Stomach smooth muscle (tissue), 2 donors: ENCODE measurements around the gene GRK1.

ENCODE experiments used
- H3K27ac ChIP-seq: one replicate; pipeline ENCODE4 v1.7.0; 2013; ENCODE audit warnings: mild to moderate bottlenecking, low read length, inconsistent platforms
- H3K27me3 ChIP-seq, 2 donors: one replicate each; pipeline ENCODE4 v1.7.0; 2013; ENCODE audit warnings: low read length in 2 of 2; ENCODE audit not compliant: insufficient read depth in 2 of 2, control insufficient read depth in 1 of 2
- H3K36me3 ChIP-seq, 2 donors: one replicate each; pipeline ENCODE4 v1.7.0; 2013; ENCODE audit warnings: low read length in 2 of 2; ENCODE audit not compliant: control insufficient read depth in 2 of 2, insufficient read depth in 2 of 2
- H3K4me1 ChIP-seq: one replicate; pipeline ENCODE4 v1.7.0; 2013; ENCODE audit warnings: low read length; ENCODE audit not compliant: control insufficient read depth, insufficient read depth
- H3K4me3 ChIP-seq, 2 donors: one replicate each; pipeline ENCODE4 v1.7.0; 2013; ENCODE audit warnings: low read length in 2 of 2
- H3K9ac ChIP-seq, 2 donors: one replicate each; pipeline ENCODE4 v1.7.0; 2013; ENCODE audit warnings: low read length in 2 of 2, mild to moderate bottlenecking in 1 of 2
- H3K9me3 ChIP-seq, 2 donors: one replicate each; pipeline ENCODE4 v1.7.0; 2013; ENCODE audit warnings: low read length in 2 of 2; ENCODE audit not compliant: control insufficient read depth in 2 of 2
- donor health status: healthy.
- donor health status: Pancreatic carcinoma.

The GRK1 gene

DNA sequence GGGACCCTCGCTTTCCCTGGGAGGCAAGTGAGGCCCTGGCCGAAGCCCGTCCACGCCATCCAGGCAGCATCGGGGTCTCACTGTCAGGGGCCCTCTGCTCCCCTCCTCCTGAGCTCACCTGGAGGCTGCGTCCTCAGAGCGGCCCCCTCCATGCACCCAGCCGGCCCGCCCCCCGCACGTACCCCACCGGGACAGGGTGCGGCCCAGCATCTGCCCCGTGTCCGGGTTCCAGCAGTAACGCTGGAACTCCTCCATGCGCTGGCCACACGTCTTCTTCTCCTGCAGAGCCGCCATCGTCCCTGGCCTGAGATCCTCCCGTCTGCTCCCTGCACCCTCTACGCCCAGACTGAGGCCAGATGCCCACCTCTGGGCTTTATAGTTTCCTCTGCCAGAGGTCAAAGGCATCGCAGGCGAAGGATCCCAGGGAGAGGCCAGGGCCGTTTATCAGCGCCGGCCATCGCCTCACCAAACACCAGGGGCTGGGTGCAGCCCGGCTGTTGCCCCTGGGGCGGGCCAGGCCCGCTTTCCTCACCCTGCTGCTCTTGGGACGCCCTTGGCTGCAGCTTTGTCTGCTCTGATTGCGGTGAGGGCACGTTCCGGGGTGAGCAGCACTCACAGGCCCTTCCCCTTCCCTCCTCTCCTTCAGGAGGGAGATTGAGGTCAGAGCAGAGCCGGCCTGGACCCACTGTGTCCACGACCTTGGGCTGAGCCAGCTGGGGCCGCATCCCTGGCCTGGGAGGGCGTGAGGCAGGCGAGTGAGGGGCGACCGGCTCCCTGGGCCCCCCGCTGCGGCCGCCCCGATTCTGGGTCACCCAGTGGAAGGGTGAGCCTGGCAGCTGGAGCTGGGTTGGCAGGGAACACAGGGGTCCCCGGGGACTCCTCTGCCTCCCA, 8.9 kb upstream of the GRK1 start, which contains the start of gene ATP4B:
Gene ATP4B (minus strand): TSS at position 348 of the 891 bp plus-strand sequence. CDS start 54 bp downstream, at position 294.
- Histone ChIP-seq H3K27ac (no peak within 1 kb of the TSS), H3K9ac (no peak within 1 kb of the TSS), H3K27me3 (no peaks in the 10 kb centered on the region), H3K9me3 (no peaks in the 10 kb centered on the region), H3K4me1 (no peaks in the 10 kb centered on the region), H3K36me3 (no peaks in the 10 kb centered on the region), H3K4me3 (no peak within 1 kb of the TSS)

DNA sequence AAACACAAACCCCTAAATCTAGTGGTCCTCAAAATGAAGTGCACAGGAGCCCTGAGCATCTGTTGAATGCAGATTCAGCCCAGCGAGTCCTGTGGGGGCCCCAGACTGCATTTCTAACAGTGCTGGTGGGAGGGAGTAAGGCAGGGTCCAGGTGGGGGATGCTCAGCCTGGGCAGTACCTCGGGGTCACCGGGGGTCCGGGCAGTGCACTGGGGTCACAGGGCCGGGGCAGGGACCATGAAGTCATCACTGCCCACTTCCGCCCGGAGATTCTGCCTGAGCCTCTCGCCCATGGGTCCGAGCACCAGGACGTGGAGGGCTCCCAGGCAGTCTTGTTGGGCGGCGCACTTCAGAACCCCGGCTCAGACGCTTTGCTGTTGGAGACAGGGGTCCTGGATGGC, 8.2 kb upstream of the GRK1 start:
- Histone ChIP-seq H3K4me3 (no peak overlapping the region), H3K27me3 (no peaks in the 10 kb centered on the region), H3K9me3 (no peaks in the 10 kb centered on the region), H3K4me1 (no peaks in the 10 kb centered on the region), H3K27ac (no peak overlapping the region), H3K9ac (no peak overlapping the region), H3K36me3 (no peaks in the 10 kb centered on the region)

DNA sequence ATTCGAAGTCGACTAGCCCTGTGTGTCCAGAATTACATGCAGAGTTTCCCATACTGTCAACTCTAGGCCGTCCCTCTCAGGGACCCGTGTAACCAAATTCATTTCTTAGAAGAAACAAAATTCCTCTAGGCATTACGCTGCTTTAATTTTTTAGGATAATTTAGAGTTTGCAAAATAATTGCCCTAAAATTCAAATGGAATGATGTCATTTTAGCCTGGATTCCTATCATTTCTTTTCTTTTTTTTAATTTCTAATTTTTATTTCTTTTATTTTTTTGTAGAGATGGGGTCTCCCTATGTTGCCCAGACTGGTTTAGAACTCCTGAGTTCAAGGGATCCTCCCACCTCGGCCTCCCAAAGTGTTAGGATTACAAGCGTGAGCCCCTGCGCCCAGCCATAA, 7.7 kb upstream of the GRK1 start:
- Histone ChIP-seq H3K27me3 (no peaks in the 10 kb centered on the region), H3K4me1 (no peaks in the 10 kb centered on the region), H3K9me3 (no peaks in the 10 kb centered on the region), H3K4me3 (no peak overlapping the region), H3K36me3 (no peaks in the 10 kb centered on the region), H3K27ac (no peak overlapping the region), H3K9ac (no peak overlapping the region)

DNA sequence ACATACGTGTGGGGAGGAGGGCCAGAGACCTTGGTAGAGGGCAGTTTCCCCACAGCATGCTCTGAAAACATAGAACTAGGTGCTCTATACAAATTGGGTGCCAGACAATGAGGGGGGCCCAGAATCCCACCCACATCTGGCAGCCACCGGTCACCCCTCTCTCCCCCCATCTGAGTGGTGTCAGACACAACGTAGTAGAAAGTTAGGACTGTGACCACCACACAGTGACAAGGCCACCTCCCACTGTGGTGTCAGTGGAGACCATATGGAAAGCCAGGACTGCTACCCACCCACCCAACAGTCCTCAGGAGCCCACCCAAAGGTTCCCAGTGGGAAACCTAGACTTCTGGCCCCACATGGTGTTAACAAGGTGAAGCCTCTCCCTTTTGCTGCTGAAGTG, 7.0 kb upstream of the GRK1 start:
- H3K4me3 ChIP-seq, result no peak overlapping the region
- H3K9me3 ChIP-seq, result no peaks in the 10 kb centered on the region
- H3K9ac ChIP-seq, result no peak overlapping the region
- no peaks in the 10 kb centered on the region for H3K4me1 ChIP-seq
- H3K36me3 ChIP-seq, result no peaks in the 10 kb centered on the region
- no peak overlapping the region for H3K27ac ChIP-seq
- H3K27me3 ChIP-seq, result no peaks in the 10 kb centered on the region

DNA sequence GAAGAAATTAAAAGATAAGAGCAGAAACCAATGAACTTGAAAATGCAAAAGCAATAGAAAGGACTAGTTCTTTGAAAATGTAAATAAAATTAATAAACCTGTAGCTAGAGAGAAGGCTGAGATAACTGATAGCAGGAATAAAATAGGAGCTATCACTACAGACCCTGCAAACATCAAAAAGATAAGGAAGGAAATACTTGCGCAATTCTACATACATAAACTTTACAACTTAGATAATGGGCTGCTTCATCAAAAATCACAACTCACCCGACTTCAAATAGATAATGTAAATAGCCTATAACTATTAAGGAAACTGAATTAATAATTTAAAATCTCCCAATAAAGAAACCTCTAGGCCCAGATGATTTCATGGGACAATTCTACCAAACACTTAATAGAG, 5.5 kb upstream of the GRK1 start:
- Histone ChIP-seq H3K4me3 (no peak overlapping the region), H3K27me3 (peaks cover 5% of the 10 kb centered on the region in 2 donors), H3K9me3 (no peaks in the 10 kb centered on the region), H3K4me1 (no peaks in the 10 kb centered on the region), H3K36me3 (no peaks in the 10 kb centered on the region), H3K9ac (no peak overlapping the region), H3K27ac (no peak overlapping the region)

DNA sequence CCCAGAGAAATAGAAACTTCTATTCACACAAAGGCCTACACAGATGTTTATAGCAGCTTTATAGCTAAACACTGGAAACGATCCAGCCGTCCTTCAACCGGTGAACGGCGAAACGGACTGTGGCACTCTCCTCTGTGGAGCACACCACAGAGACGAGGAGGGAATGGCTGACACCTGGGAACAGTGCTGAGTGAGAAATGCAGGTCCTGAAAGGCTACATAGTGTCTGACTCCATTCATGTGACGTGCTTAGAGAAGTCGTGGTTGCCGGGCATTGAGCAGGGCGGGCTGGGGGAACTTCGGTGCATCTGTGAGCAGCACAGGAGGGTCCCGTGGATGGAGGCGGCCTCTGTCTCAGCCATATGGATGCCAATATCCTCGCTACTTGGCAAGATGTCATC, 3.1 kb upstream of the GRK1 start:
- H3K27me3 ChIP-seq, result peaks cover 5% of the 10 kb centered on the region in 2 donors
- H3K9ac ChIP-seq, result no peak overlapping the region
- no peak overlapping the region for H3K27ac ChIP-seq
- no peaks in the 10 kb centered on the region for H3K9me3 ChIP-seq
- H3K4me3 ChIP-seq, result no peak overlapping the region
- H3K36me3 ChIP-seq, result no peaks in the 10 kb centered on the region
- H3K4me1 ChIP-seq, result no peaks in the 10 kb centered on the region

DNA sequence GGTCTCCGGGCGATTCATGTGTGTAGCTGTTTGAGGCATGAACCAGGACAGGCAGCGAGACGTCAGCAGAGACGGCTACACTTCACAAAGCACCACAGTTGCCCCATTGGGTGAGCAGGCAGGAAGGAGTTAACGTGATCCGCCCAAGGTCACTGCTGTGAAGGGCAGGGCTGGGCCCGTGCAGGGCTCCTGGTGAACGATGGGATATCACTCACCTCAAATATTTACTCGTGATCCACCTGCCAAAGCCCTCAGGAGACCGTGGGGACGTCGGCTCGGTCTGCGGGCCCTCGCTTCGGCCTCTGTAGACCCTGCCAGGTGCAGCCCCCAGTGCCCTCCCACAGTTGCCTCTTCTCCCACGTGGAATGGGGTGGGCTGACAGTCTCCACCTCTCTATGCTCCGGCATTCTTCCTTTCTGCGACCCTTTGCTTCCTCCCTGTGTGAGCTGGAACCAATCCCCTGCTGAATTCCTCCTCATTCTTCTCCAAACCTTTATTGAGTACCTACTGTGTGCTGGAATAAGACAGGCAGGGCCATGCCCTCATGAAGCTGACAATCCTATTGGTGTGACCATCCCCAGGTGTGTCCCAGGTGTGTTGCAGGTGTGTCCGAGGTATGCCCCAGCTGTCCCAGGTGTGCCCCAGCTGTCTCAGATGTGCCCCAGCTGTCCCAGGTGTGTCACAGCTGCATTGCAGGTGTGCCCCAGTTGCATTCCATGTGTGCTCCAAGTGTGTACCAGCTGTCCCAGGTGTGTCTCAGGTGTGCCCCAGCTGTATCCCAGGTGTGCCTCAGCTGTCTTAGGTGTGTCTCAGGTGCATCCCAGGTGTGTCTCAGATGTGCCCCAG, 2.0 kb upstream of the GRK1 start:
- peaks cover 5% of the 10 kb centered on the region in 2 donors for H3K27me3 ChIP-seq

DNA sequence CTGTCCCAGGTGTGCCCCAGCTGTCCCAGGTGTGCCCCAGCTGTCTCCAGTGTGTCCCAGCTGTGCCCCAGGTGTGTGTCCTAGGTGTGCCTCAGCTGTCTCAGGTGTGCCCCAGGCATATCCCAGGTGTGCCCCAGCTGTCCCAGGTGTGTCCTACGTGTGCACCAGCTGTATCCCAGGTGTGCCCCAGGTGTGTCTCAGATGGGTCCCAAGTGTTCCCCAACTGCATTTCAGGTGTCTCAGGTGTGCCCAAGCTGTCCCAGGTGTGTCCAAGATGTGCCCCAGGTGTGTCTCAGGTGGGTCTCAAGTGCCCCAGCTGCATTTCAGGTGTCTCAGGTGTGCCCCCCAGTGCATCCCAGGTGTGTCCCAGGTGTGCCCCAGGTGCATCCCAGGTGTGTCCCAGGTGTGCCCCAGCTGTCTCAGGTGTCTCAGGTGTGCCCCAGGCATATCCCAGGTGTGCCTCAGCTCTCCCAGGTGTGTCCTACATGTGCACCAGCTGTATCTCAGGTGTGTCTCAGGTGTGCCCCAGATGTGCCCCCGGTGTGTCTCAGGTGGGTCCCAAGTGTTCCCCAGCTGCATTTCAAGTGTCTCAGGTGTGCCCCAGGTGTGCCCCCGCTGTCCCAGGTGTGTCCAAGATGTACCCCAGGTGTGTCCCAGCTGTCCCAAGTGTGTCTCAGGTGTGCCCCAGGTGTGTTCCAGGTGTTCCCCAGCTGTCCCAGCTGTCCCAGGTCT, 1.3 kb upstream of the GRK1 start:
- no peak overlapping the region for H3K9ac ChIP-seq
- H3K36me3 ChIP-seq, result no peaks in the 10 kb centered on the region
- H3K27ac ChIP-seq, result no peak overlapping the region
- no peaks in the 10 kb centered on the region for H3K4me1 ChIP-seq
- no peaks in the 10 kb centered on the region for H3K9me3 ChIP-seq
- H3K4me3 ChIP-seq, result no peak overlapping the region
- H3K27me3 ChIP-seq, result peaks cover 5% of the 10 kb centered on the region in 2 donors

More for the DNA sequence above, 2.0 kb upstream of the GRK1 start:
- Histone ChIP-seq H3K4me3 (no peak overlapping the region), H3K4me1 (no peaks in the 10 kb centered on the region), H3K36me3 (no peaks in the 10 kb centered on the region), H3K9ac (no peak overlapping the region), H3K9me3 (no peaks in the 10 kb centered on the region), H3K27ac (no peak overlapping the region)

DNA sequence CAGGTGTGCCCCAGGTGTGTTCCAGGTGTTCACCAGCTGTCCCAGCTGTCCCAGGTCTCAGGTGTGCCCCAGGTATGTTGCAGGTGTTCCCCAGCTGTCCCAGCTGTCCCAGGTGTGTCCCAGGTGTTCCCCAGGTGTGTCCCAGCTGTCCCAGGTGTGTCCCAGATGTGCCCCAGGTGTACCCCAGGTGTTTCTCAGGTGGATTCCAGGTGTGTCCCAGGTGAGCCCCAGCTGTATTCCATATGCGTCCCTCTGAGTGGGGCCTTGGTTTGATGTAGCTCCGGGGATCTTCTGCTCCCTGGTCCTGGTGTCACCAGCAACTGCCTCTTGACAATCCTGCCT, 719 bp upstream of the GRK1 start:
- H3K27ac ChIP-seq, result no peak overlapping the region
- peaks cover 5% of the 10 kb centered on the region in 2 donors for H3K27me3 ChIP-seq
- H3K9ac ChIP-seq, result no peak overlapping the region
- no peaks in the 10 kb centered on the region for H3K4me1 ChIP-seq
- H3K9me3 ChIP-seq, result no peaks in the 10 kb centered on the region
- no peaks in the 10 kb centered on the region for H3K36me3 ChIP-seq
- H3K4me3 ChIP-seq, result no peak overlapping the region

DNA sequence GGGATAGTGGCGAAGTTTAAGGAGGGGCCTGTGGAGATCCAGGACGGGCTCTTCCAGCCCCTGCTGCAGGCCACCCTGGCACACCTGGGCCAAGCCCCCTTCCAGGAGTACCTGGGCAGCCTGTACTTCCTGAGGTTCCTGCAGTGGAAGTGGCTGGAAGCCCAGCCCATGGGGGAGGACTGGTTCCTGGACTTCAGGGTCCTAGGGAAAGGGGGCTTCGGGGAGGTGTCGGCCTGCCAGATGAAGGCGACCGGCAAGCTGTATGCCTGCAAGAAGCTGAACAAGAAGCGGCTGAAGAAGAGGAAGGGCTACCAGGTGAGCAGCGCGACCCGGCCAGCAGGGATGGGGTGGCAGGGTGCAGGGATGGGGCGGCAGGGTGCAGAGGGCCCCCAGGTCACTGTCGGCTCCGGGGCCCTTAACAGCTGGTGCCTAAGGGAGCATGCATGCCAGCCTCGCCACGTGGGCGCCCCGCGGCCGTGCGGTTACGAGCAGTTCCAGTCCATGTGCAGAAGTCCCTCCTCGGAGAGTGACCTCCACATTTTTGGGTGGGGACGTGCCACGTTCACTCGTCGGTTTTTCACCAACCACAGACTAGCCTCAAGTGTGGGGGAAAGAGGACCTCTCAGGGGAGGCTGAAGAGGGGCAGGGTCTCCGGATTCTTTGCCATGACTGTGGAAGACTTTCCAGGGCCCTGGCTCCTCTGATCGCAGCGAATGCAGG, 912 bp downstream of the GRK1 start:
- H3K9ac ChIP-seq, result no peak overlapping the region
- H3K27me3 ChIP-seq, result peaks cover 5 to 12% of the 10 kb centered on the region in 2 donors
- H3K4me3 ChIP-seq, result no peak overlapping the region
- H3K9me3 ChIP-seq, result no peaks in the 10 kb centered on the region
- H3K27ac ChIP-seq, result no peak overlapping the region
- H3K4me1 ChIP-seq, result no peaks in the 10 kb centered on the region
- no peaks in the 10 kb centered on the region for H3K36me3 ChIP-seq
